GM12878 (cell line): Measurements from ENCODE around the gene RRAGD. TPM values are rescaled to one million over a fixed set of nuclear protein-coding genes. Genes with fewer than 3 reads are reported as not detected.

ENCODE experiments used
- ATAC-seq: fragments of 200-7000 bp; cut with Tn5 transposase; 3 replicates; pipeline ENCODE4 v1.9.1; 2020; ENCODE audit warnings: mild to moderate bottlenecking, moderate library complexity
- BruUV-seq: library from RNA; stranded (reverse); fragments of 400-500 nt; replicated peaks from 2 replicates; lab custom pipeline; 2021; lab: Mats Ljungman, UMichigan
- CTCF ChIA-PET: fragments of 300-600 bp; sonication (Branson Sonifier 250); formaldehyde crosslinking; extraction: SDS; loops from one replicate; lab custom pipeline; 2021; ENCODE audit warnings: inconsistent platforms; lab: Yijun Ruan, JAX
- POLR2A ChIA-PET: fragments of 350-600 bp; formaldehyde crosslinking; extraction: SDS; loops from one replicate; lab custom pipeline; 2021; ENCODE audit warnings: inconsistent platforms; lab: Charles Lee
- RAD21 ChIA-PET: fragments of 300-600 bp; sonication (Branson Sonifier 250); formaldehyde crosslinking; loops from one replicate; lab custom pipeline; 2023; ENCODE audit warnings: antibody characterized with exemption; ENCODE audit not compliant: unreplicated experiment; lab: Charles Lee
- SMC1A ChIA-PET: fragments of 300-600 bp; sonication (Branson Sonifier 250); formaldehyde crosslinking; loops from one replicate; lab custom pipeline; 2023; ENCODE audit not compliant: unreplicated experiment, uncharacterized antibody; lab: Charles Lee
- DNase-seq: peaks from one replicate; pipeline ENCODE4 v3.0.0-alpha.2; 2011; ENCODE audit warnings: low read depth, low spot score
- FAIRE-seq: peaks from 3 replicates; lab custom pipeline; 2011; peaks lifted over from hg19 to GRCh38; lab: Jason Lieb, UNC
- H2AFZ ChIP-seq: 2 replicates; pipeline ENCODE4 v1.6.0; 2011; ENCODE audit warnings: low read depth, low read length, control low read depth; ENCODE audit not compliant: control insufficient read depth
- H3K27ac ChIP-seq: 2 replicates; pipeline ENCODE4 v1.5.1; 2011; ENCODE audit warnings: control low read depth; ENCODE audit not compliant: control insufficient read depth, insufficient read depth
- H3K27me3 ChIP-seq, 2 experiments: replicated peaks in 1 of 2; 2 replicates each; pipeline versions ENCODE4 v1.6.0 to v1.6.1; 2011; ENCODE audit warnings: low read length in 1 of 2; ENCODE audit not compliant: control insufficient read depth in 2 of 2, insufficient read depth in 2 of 2
- H3K36me3 ChIP-seq, 2 experiments: 2 replicates each; pipeline ENCODE4 v1.5.1; 2011; ENCODE audit warnings: low read length in 1 of 2; ENCODE audit not compliant: control insufficient read depth in 2 of 2, insufficient read depth in 2 of 2
- H3K4me1 ChIP-seq: 2 replicates; pipeline ENCODE4 v1.6.1; 2011; ENCODE audit warnings: mild to moderate bottlenecking, low read length, moderate library complexity, mixed read lengths; ENCODE audit not compliant: control insufficient read depth, insufficient read depth
- H3K4me2 ChIP-seq: 2 replicates; pipeline ENCODE4 v1.6.0; 2011; ENCODE audit warnings: control low read depth; ENCODE audit not compliant: control insufficient read depth, insufficient read depth
- H3K4me3 ChIP-seq: fragments of 200-600 bp; sonication (generic); 2 replicates; pipeline ENCODE4 v1.5.1; 2016
- H3K79me2 ChIP-seq: 2 replicates; pipeline ENCODE4 v1.6.0; 2011; ENCODE audit warnings: low read length; ENCODE audit not compliant: control insufficient read depth, insufficient read depth
- H3K9ac ChIP-seq: 2 replicates; pipeline ENCODE4 v1.8.0; 2011; ENCODE audit warnings: low read length, control low read depth, mixed read lengths; ENCODE audit not compliant: control insufficient read depth, insufficient read depth
- H3K9me3 ChIP-seq: replicated peaks from 3 replicates; pipeline ENCODE4 v1.5.1; 2011; ENCODE audit warnings: mild to moderate bottlenecking, low read length; ENCODE audit not compliant: control insufficient read depth, insufficient read depth
- H4K20me1 ChIP-seq: 2 replicates; pipeline ENCODE4 v1.6.0; 2011; ENCODE audit not compliant: control insufficient read depth, insufficient read depth
- ASH2L ChIP-seq: fragments of 300-600, 200-600 bp; sonication (generic); IDR thresholded peaks from 2 replicates; pipeline ENCODE4 v1.6.1; 2017; ENCODE audit warnings: low read depth, mild to moderate bottlenecking, borderline replicate concordance
- ATF7 ChIP-seq: fragments of 450-650 bp; IDR thresholded peaks from 2 replicates; pipeline ENCODE4 v1.6.1; 2016; ENCODE audit warnings: low read depth, mild to moderate bottlenecking
- BMI1 ChIP-seq: fragments of 450-650 bp; IDR thresholded peaks from 2 replicates; pipeline ENCODE4 v1.6.1; 2016; ENCODE audit warnings: mild to moderate bottlenecking, moderate library complexity, borderline replicate concordance
- FOXK2 ChIP-seq: fragments of 450-650 bp; IDR thresholded peaks from 2 replicates; pipeline ENCODE4 v1.6.1; 2017; ENCODE audit warnings: mild to moderate bottlenecking, moderate library complexity
- KLF5 ChIP-seq: fragments of 450-650 bp; IDR thresholded peaks from 2 replicates; pipeline ENCODE4 v1.6.1; 2014; ENCODE audit warnings: mild to moderate bottlenecking; ENCODE audit not compliant: partially characterized antibody
- LARP7 ChIP-seq: fragments of 450-650 bp; IDR thresholded peaks from 2 replicates; pipeline ENCODE4 v1.6.1; 2017; ENCODE audit warnings: mild to moderate bottlenecking
- PKNOX1 ChIP-seq: fragments of 450-650 bp; IDR thresholded peaks from 2 replicates; pipeline ENCODE4 v1.6.1; 2016; ENCODE audit warnings: mild to moderate bottlenecking
- RFX5 ChIP-seq: IDR thresholded peaks from 2 replicates; pipeline ENCODE4 v1.6.1; 2011; ENCODE audit warnings: low read depth, low read length, improper control_type of control experiment
- USF1 ChIP-seq: IDR thresholded peaks from 2 replicates; pipeline ENCODE4 v1.6.1; 2011; ENCODE audit warnings: borderline replicate concordance, low read depth, mild to moderate bottlenecking, moderate library complexity, mixed read lengths, low read length; ENCODE audit not compliant: insufficient read depth; ENCODE audit errors: extremely low read length
- YY1 ChIP-seq: IDR thresholded peaks from 2 replicates; pipeline ENCODE4 v1.6.1; 2011; ENCODE audit warnings: low read depth, mild to moderate bottlenecking, low read length
- ZBTB40 ChIP-seq: fragments of 450-650 bp; IDR thresholded peaks from 2 replicates; pipeline ENCODE4 v1.6.1; 2016; ENCODE audit warnings: mild to moderate bottlenecking, moderate library complexity, borderline replicate concordance
- ZNF592 ChIP-seq: fragments of 450-650 bp; IDR thresholded peaks from 2 replicates; pipeline ENCODE4 v1.6.1; 2017; ENCODE audit warnings: mild to moderate bottlenecking, moderate library complexity
- WGBS: methylation state at CpG from one replicate; pipeline ENCODE4 v1.1.6; 2016; ENCODE audit warnings: low lambda C conversion rate; ENCODE audit not compliant: insufficient replicate concordance, insufficient coverage; ENCODE audit errors: missing lambda C conversion rate; 5-methylcytosine and 5-hydroxymethylcytosine counted together
- in situ Hi-C: fragments of 300-500 bp; cut with MboI; formaldehyde crosslinking; loops from 9 replicates; pipeline ENCODE4 v1.14.3; 2018; ENCODE audit warnings: mixed read lengths
- intact Hi-C: fragments of 100-400 bp; cut with micrococcal nuclease; formaldehyde crosslinking; loops from one replicate; pipeline ENCODE4 v1.14.2; 2022; ENCODE audit not compliant: unreplicated experiment
- polyA plus RNA-seq, 11 experiments: library from polyadenylated mRNA; depleted of rRNA in 4 of 11; unstranded in 6 of 11; stranded (reverse) in 5 of 11; fragments of >200 nt; fragmentation: Nextera tagmentation in 4 of 11; fragmentation: Illumina TruSeq in 1 of 11; extraction: Ambion mirVana in 4 of 11; extraction: Trizol in 1 of 11; gene quantifications; 1 replicate in 1 of 11; 2 replicates in 10 of 11; pipeline versions ENCODE4 v1.2.1 to v1.2.3, GENCODE V29; 2011 to 2016; ENCODE audit warnings: inconsistent platforms in 2 of 11, missing spikeins in 2 of 11, low read depth in 1 of 11
- total RNA-seq, 4 experiments: library from RNA; depleted of rRNA in 3 of 4; stranded (reverse); fragments of >200 nt in 3 of 4; fragmentation: Illumina TruSeq in 1 of 4; extraction: Trizol in 1 of 4; gene quantifications; 2 replicates each; pipeline versions ENCODE4 v1.2.1 to v1.2.3, GENCODE V29; 2013 to 2021

The RRAGD gene
- total and polyA plus RNA-seq, 10 of the 15 experiments (the other 5 are each of a cell fraction or from before 2014, with no cell fraction given): 4.6 to 17.4 (median 8.5) TPM

- Histone ChIP-seq H3K27ac (peak overlapping the region; percentile 90), H3K9me3 (peaks cover 2% of the 10 kb centered on the region; the same call in 2 of the 3 replicates), H2AFZ (peak overlapping the region; percentile 33; the same call in 1 of the 2 replicates), H3K4me3 (no peak overlapping the region), H3K27me3 (no peaks in the 10 kb centered on the region), H3K9ac (no peak overlapping the region), H3K79me2 (peaks cover 11% of the 10 kb centered on the region), H3K4me2 (peak overlapping the region; percentile 59), H3K36me3 (no peaks in the 10 kb centered on the region), H3K4me1 (peaks cover 63% of the 10 kb centered on the region), H4K20me1 (no peaks in the 10 kb centered on the region)
- FAIRE-seq: no peak
- POLR2A ChIA-PET: interaction anchor here (0.6 to 3.7 kb wide), 5 partner anchors 10 to 396 kb away, joined by 3 to 51 read pairs (median 3); partner anchors contain the start of genes PNRC1 and RNGTT
- 6% methylated on average over 1 of the region's 1 CpG for WGBS
- BruUV-seq: no TSS peak
- in situ Hi-C loops: no loop called here
- DNase-seq: no peak
- CTCF ChIA-PET: interaction anchor here (0.7 to 11.4 kb wide), 6 partner anchors 9 to 375 kb away, joined by 3 to 260 read pairs (median 8); partner anchors contain the start of gene UBE2J1
- ATAC-seq: no peak
- intact Hi-C loops: loop anchor here (10.0 kb wide), 1 partner anchor 455 kb away; the partner anchor contains the start of gene MDN1
- RAD21 ChIA-PET: interaction anchor here (0.7 to 11.8 kb wide), 8 partner anchors 8 to 376 kb away, joined by 3 to 187 read pairs (median 4); partner anchors contain the start of gene UBE2J1
- SMC1A ChIA-PET: interaction anchor here (0.8 to 11.9 kb wide), 7 partner anchors 8 to 215 kb away, joined by 3 to 252 read pairs (median 5); partner anchors contain the start of gene UBE2J1
- TF ChIP-seq FOXK2: no peak
- TF ChIP-seq ZNF592: no peak
- TF ChIP-seq RFX5: no peak
- no peak for TF ChIP-seq ZBTB40
- no peak for TF ChIP-seq LARP7
- TF ChIP-seq ASH2L: no peak
- TF ChIP-seq KLF5: no peak
- no peak for TF ChIP-seq ATF7
- no peak for TF ChIP-seq BMI1
- TF ChIP-seq USF1: no peak
- TF ChIP-seq PKNOX1: no peak
- TF ChIP-seq YY1: no peak
Measured at GRCh38 chr6:89359561-89359960, 52.5 kb downstream of the RRAGD start.
